HL-60 (cell line): ENCODE data around the gene TEKT3.

Experiments used
- DNase-seq, 2 experiments: peaks; one replicate each; pipeline ENCODE4 v3.0.0-alpha.2; 2010 to 2020; ENCODE audit warnings: low read depth in 1 of 2, low spot score in 1 of 2
- H3K27ac ChIP-seq: fragments of 250-450 bp; sonication (Bioruptor Pico); replicated peaks from 2 replicates; pipeline ENCODE4 v1.5.1; 2020; ENCODE audit warnings: mild to moderate bottlenecking, moderate library complexity
- H3K27me3 ChIP-seq: fragments of 250-450 bp; sonication (Bioruptor Pico); 2 replicates; pipeline ENCODE4 v1.5.1; 2021; ENCODE audit warnings: mild to moderate bottlenecking, moderate library complexity; ENCODE audit not compliant: insufficient read depth, poor library complexity, severe bottlenecking
- H3K4me3 ChIP-seq: replicated peaks from 2 replicates; pipeline ENCODE4 v1.5.1; 2011; ENCODE audit warnings: mild to moderate bottlenecking, control low read depth, low read length; ENCODE audit not compliant: insufficient read depth
- CTCF ChIP-seq: IDR thresholded peaks from one replicate; pipeline ENCODE4 v1.5.1; 2011; ENCODE audit warnings: low read length, control low read depth, inconsistent platforms; ENCODE audit not compliant: insufficient read depth
- GABPA ChIP-seq: IDR thresholded peaks from 2 replicates; pipeline ENCODE4 v1.6.1; 2012; ENCODE audit warnings: low read depth
- POLR2AphosphoS5 ChIP-seq: IDR thresholded peaks from 2 replicates; pipeline ENCODE4 v1.6.1; 2012; ENCODE audit warnings: low read depth
- REST ChIP-seq: IDR thresholded peaks from 2 replicates; pipeline ENCODE4 v1.6.1; 2012; ENCODE audit warnings: low read depth; ENCODE audit not compliant: insufficient replicate concordance

Gene TEKT3

GRCh38 chr17:15256689-15257088 lies 84.7 kb downstream of the TEKT3 start:
- no peak for TF ChIP-seq POLR2AphosphoS5
- no peak for TF ChIP-seq GABPA
- peaks cover 2% of the 10 kb centered on the region for H3K27me3 ChIP-seq
- DNase-seq = no peak
- no peak overlapping the region for H3K27ac ChIP-seq
- no peak overlapping the region for H3K4me3 ChIP-seq

GRCh38 chr17:15255713-15256454 lies 85.5 kb downstream of the TEKT3 start:
- Histone ChIP-seq H3K4me3 (no peak overlapping the region), H3K27ac (no peak overlapping the region), H3K27me3 (no peaks in the 10 kb centered on the region)
- TF ChIP-seq GABPA (no peak), CTCF (no peak), REST (no peak), POLR2AphosphoS5 (no peak)
- no peak for DNase-seq
